ENCODE data around the gene TRIM66. TPM values are rescaled to one million over a fixed set of nuclear protein-coding genes. Genes with fewer than 3 reads are reported as not detected.
A peak's percentile ranks its signal among the peaks of the same experiment; 100 is the strongest.

Gene TRIM66, protein sequence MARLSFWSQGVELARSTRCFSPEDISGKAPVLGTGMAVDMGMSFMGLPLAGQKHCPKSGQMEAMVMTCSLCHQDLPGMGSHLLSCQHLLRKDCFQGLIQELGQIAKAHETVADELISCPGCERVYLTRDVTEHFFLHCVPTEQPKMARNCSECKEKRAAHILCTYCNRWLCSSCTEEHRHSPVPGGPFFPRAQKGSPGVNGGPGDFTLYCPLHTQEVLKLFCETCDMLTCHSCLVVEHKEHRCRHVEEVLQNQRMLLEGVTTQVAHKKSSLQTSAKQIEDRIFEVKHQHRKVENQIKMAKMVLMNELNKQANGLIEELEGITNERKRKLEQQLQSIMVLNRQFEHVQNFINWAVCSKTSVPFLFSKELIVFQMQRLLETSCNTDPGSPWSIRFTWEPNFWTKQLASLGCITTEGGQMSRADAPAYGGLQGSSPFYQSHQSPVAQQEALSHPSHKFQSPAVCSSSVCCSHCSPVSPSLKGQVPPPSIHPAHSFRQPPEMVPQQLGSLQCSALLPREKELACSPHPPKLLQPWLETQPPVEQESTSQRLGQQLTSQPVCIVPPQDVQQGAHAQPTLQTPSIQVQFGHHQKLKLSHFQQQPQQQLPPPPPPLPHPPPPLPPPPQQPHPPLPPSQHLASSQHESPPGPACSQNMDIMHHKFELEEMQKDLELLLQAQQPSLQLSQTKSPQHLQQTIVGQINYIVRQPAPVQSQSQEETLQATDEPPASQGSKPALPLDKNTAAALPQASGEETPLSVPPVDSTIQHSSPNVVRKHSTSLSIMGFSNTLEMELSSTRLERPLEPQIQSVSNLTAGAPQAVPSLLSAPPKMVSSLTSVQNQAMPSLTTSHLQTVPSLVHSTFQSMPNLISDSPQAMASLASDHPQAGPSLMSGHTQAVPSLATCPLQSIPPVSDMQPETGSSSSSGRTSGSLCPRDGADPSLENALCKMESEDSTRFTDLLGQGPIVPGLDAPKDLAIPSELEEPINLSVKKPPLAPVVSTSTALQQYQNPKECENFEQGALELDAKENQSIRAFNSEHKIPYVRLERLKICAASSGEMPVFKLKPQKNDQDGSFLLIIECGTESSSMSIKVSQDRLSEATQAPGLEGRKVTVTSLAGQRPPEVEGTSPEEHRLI (N-terminal part only)
- 1.4 and 1.7 TPM in 2 replicates for polyA plus RNA-seq (2013)

- H4K12ac ChIP-seq (ENCODE audit: low read depth, low read length): peak within 1 kb of the TSS; percentile 94
- peak within 1 kb of the TSS; percentile 100 for H3K9ac ChIP-seq (ENCODE audit: low read length)
- peak within 1 kb of the TSS; percentile 91 for H2BK5ac ChIP-seq (ENCODE audit: low read depth, low read length, poor library complexity)
- H3K4ac ChIP-seq (ENCODE audit: low read depth, low read length): peak within 1 kb of the TSS; percentile 85
- peak within 1 kb of the TSS; percentile 90 for H3K14ac ChIP-seq (ENCODE audit: low read length)
- no CpG with 5 or more reads among the region's 67 CpGs for WGBS (ENCODE audit: extremely low coverage, insufficient coverage, insufficient read length)
- peak within 1 kb of the TSS; percentile 91 for H2AK5ac ChIP-seq (ENCODE audit: low read length)
- H3K27ac ChIP-seq (ENCODE audit: low read depth, low read length): peak within 1 kb of the TSS; percentile 88
- no peaks in the 10 kb centered on the region for H3K27me3 ChIP-seq (ENCODE audit: insufficient read depth, low read length)
- no peaks in the 10 kb centered on the region for H3K9me3 ChIP-seq (ENCODE audit: insufficient read depth, low read depth, low read length)
- peak within 1 kb of the TSS; percentile 95 for H4K8ac ChIP-seq (ENCODE audit: low read depth, low read length)
- H3K79me2 ChIP-seq (ENCODE audit: control insufficient read depth, insufficient read depth, low read length, poor library complexity): peaks cover 18% of the 10 kb centered on the region
- H3K36me3 ChIP-seq (ENCODE audit: control insufficient read depth in 1 of 2, insufficient read depth in 2 of 2, low read length in 2 of 2): peaks cover 15 to 30% of the 10 kb centered on the region in 2 experiments
- peak within 1 kb of the TSS; percentile 84 for H2BK120ac ChIP-seq (ENCODE audit: insufficient read depth, low read length, poor library complexity)
- peak within 1 kb of the TSS; percentile 94 for H4K91ac ChIP-seq (ENCODE audit: low read depth, low read length)
- peak within 1 kb of the TSS; percentile 74 for H3K4me2 ChIP-seq (ENCODE audit: low read length)
- DNase-seq: peak; percentile 97 to 99
- H3K4me3 ChIP-seq (ENCODE audit: low read depth, low read length): peak within 1 kb of the TSS; percentile 92
- H3K4me1 ChIP-seq (ENCODE audit: control insufficient read depth in 1 of 2, insufficient read depth in 2 of 2, low read length in 2 of 2): peaks cover 2 to 3% of the 10 kb centered on the region in 2 experiments
- no peak within 1 kb of the TSS for H2BK12ac ChIP-seq (ENCODE audit: low read length)
- peak within 1 kb of the TSS; percentile 88 for H3K18ac ChIP-seq (ENCODE audit: low read length)
- peaks cover 14% of the 10 kb centered on the region for H3K79me1 ChIP-seq (ENCODE audit: low read length)
- peak within 1 kb of the TSS; percentile 3 for H3K23ac ChIP-seq (ENCODE audit: low read length)
- peak within 1 kb of the TSS; percentile 89 for H2AFZ ChIP-seq (ENCODE audit: insufficient read depth, low read length, poor library complexity)
Observed at GRCh38 chr11:8682303-8683114, at the start of gene TRIM66, which contains the start of gene RPL27A. Gene TRIM66, minus strand, starts transcription at chr11:8682665. Its CDS starts 10,391 bp downstream, at chr11:8672274. Gene RPL27A, plus strand, starts transcription at chr11:8682792. Its CDS starts 22 bp downstream, at chr11:8682814.

DNA sequence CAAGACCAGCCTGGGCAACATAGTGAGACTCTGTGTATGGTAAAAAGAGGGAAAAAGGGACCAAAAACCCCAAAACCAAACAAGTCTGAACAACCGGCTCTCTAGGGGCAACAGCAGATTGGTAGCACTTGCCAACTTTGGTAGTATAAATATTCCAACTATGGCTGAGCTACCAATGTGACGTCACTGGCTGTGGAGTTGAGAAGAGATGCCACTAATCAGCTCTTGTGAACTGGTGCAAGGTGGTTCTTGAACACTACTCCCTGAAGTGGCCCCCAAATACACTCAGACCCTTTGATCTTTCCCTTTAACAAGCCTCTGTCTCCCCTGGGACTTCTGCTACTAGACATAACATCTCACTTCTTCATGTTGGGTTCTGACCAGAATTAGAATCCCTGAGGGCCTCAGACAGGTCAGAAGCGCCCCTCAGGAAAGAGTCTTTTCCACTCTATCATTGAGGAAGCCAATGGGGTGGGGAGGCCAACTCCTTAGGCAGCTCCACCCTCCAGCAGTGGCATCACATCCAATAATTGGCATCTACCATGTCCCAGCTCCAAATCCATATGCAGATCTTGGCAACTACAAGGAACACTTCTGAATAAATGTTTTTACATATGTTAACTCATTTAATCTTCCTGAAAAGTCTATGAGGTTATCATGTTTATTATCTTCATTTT is 49.3 kb upstream of the TRIM66 start:
- no peak overlapping the region for H3K4ac ChIP-seq (ENCODE audit: low read depth, low read length)
- no peak for DNase-seq
- H2BK120ac ChIP-seq (ENCODE audit: insufficient read depth, low read length, poor library complexity): no peak overlapping the region
- no peak overlapping the region for H3K4me2 ChIP-seq (ENCODE audit: low read length)
- H2BK5ac ChIP-seq (ENCODE audit: low read depth, low read length, poor library complexity): no peak overlapping the region
- H3K9ac ChIP-seq (ENCODE audit: low read length): no peak overlapping the region
- no peak overlapping the region for H3K27ac ChIP-seq (ENCODE audit: low read depth, low read length)
- no peaks in the 10 kb centered on the region for H3K27me3 ChIP-seq (ENCODE audit: insufficient read depth, low read length)
- peaks cover 2% of the 10 kb centered on the region for H3K79me1 ChIP-seq (ENCODE audit: low read length)
- no peak overlapping the region for H2AK5ac ChIP-seq (ENCODE audit: low read length)
- no peak overlapping the region for H4K12ac ChIP-seq (ENCODE audit: low read depth, low read length)
- H4K8ac ChIP-seq (ENCODE audit: low read depth, low read length): no peak overlapping the region
- peaks cover 11 to 14% of the 10 kb centered on the region in 2 experiments for H3K36me3 ChIP-seq (ENCODE audit: control insufficient read depth in 1 of 2, insufficient read depth in 2 of 2, low read length in 2 of 2)
- WGBS (ENCODE audit: extremely low coverage, insufficient coverage, insufficient read length): no CpG with 5 or more reads among the region's 3 CpGs
- no peak overlapping the region for H3K4me3 ChIP-seq (ENCODE audit: low read depth, low read length)
- no peak overlapping the region for H2AFZ ChIP-seq (ENCODE audit: insufficient read depth, low read length, poor library complexity)
- no peak overlapping the region for H2BK12ac ChIP-seq (ENCODE audit: low read length)
- H3K18ac ChIP-seq (ENCODE audit: low read length): no peak overlapping the region
- no peaks in the 10 kb centered on the region for H3K9me3 ChIP-seq (ENCODE audit: insufficient read depth, low read depth, low read length)
- no peaks in the 10 kb centered on the region for H3K79me2 ChIP-seq (ENCODE audit: control insufficient read depth, insufficient read depth, low read length, poor library complexity)
- H3K4me1 ChIP-seq (ENCODE audit: control insufficient read depth in 1 of 2, insufficient read depth in 2 of 2, low read length in 2 of 2): peaks cover 8 to 12% of the 10 kb centered on the region in 2 experiments
- no peak overlapping the region for H4K91ac ChIP-seq (ENCODE audit: low read depth, low read length)
- H3K23ac ChIP-seq (ENCODE audit: low read length): no peak overlapping the region
- no peak overlapping the region for H3K14ac ChIP-seq (ENCODE audit: low read length)

DNA sequence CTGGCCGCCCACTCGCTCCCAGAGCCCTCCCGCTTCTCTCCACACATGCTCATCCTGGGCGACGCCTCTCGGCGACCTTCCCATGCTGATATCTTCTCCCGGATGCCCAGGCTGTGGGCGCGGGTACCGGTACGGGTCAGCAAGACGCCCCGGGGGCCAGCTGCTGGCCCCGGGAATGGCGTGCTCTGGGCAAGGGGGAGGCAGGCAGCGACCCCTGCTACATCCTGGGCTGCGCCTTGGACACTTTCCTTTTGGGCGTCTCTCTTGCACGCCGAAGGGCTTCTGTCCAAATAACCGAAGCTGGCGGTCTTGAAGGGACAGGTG is 48.2 kb upstream of the TRIM66 start:
- WGBS (ENCODE audit: extremely low coverage, insufficient coverage, insufficient read length): no CpG with 5 or more reads among the region's 23 CpGs
- Histone ChIP-seq H3K79me1 (ENCODE audit: low read length) (peaks cover 2% of the 10 kb centered on the region), H2BK120ac (ENCODE audit: insufficient read depth, low read length, poor library complexity) (no peak overlapping the region), H4K91ac (ENCODE audit: low read depth, low read length) (no peak overlapping the region), H2BK12ac (ENCODE audit: low read length) (no peak overlapping the region), H3K4me3 (ENCODE audit: low read depth, low read length) (no peak overlapping the region), H3K23ac (ENCODE audit: low read length) (no peak overlapping the region), H3K36me3 (ENCODE audit: control insufficient read depth in 1 of 2, insufficient read depth in 2 of 2, low read length in 2 of 2) (peaks cover 13 to 19% of the 10 kb centered on the region in 2 experiments), H2AK5ac (ENCODE audit: low read length) (no peak overlapping the region), H3K4me2 (ENCODE audit: low read length) (no peak overlapping the region), H3K27ac (ENCODE audit: low read depth, low read length) (no peak overlapping the region), H4K8ac (ENCODE audit: low read depth, low read length) (no peak overlapping the region), H3K79me2 (ENCODE audit: control insufficient read depth, insufficient read depth, low read length, poor library complexity) (no peaks in the 10 kb centered on the region), H3K27me3 (ENCODE audit: insufficient read depth, low read length) (no peaks in the 10 kb centered on the region), H3K4ac (ENCODE audit: low read depth, low read length) (no peak overlapping the region), H3K18ac (ENCODE audit: low read length) (no peak overlapping the region), H3K4me1 (ENCODE audit: control insufficient read depth in 1 of 2, insufficient read depth in 2 of 2, low read length in 2 of 2) (peaks cover 14 to 15% of the 10 kb centered on the region in 2 experiments), H2BK5ac (ENCODE audit: low read depth, low read length, poor library complexity) (no peak overlapping the region), H3K9ac (ENCODE audit: low read length) (no peak overlapping the region), H3K14ac (ENCODE audit: low read length) (no peak overlapping the region), H4K12ac (ENCODE audit: low read depth, low read length) (no peak overlapping the region), H2AFZ (ENCODE audit: insufficient read depth, low read length, poor library complexity) (no peak overlapping the region), H3K9me3 (ENCODE audit: insufficient read depth, low read depth, low read length) (no peaks in the 10 kb centered on the region)
- DNase-seq: no peak

All from trophoblast cell (in vitro differentiated cells and primary cell).